Activated T-helper 9 cell treated with anti-CD3 and anti-CD28 coated beads, Interleukin-2, amount 50 U/mL, for 16 hours (primary cell): ENCODE measurements around the gene TYW1B.
"Not testable (repeated sequence)": the region's sequence is repeated elsewhere in the genome, so short reads cannot be mapped to it uniquely, and the experiment has no call there.

ENCODE experiments used
- DNase-seq: peaks from one replicate; pipeline ENCODE4 v3.0.0-alpha.2; 2020; ENCODE audit warnings: low read depth

The TYW1B gene

GRCh38 chr7:72559546-72559945, 268.5 kb downstream of the TYW1B start:
- DNase-seq, result not testable (repeated sequence)

DNA sequence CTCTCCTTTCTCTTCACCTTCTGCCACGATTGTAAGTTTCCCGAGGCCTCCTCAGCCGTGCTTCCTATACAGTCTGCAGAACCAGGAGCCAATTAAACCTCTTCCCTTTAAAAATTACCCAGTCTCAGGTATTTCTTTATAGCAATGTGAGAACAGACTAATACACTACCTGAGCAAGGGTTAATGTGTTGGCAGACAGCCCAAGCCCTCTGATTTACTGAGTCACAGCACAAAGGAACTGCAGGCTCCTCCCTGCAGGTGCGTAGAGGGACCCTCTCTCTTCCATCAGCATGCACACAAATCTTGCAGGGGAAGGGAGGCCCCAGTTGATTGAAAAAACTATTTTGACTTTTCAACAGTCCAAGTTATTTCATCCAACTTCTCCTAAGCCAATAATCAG, 271.3 kb downstream of the TYW1B start:
- DNase-seq, result not testable (repeated sequence)

DNA sequence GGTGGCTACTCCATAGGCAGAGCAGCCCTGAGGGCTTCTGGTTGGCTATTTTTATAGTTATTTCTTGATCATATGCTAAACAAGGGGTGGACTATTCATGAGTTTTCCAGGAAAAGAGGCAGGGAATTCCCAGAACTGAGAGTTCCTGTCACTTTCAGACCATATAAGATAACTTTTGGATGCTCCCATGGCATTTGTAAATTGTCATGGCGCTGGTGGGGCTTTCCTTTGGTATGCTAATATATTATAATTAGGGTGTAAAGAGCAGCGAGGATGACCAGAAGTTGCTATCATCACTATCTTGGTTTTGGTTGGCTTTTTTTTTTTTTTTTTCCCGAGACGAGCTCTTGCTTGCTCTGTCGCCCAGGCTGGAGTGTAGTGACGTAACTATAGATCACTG, 272.8 kb downstream of the TYW1B start:
- DNase-seq, result not testable (repeated sequence)

DNA sequence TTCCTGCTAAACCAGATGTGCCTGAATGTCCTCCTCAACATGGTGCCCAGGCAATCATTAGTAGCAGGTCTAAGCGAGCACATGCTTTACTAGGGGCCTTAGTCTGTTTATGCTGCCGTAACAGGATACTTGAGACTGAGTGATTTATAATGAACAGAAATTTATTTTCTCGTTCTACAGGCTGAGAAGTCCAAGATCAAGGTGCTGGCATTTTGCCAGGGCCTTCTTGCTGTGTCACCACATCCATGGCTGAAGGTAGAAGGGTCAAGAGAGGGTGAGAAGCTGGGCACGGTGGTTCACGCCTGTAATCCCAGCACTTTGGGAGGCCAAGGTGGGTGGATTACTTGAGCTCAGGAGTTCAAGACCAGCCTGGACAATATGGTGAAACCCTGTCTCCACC, 273.6 kb downstream of the TYW1B start:
- not testable (repeated sequence) for DNase-seq

- DNase-seq, result not testable (repeated sequence)
These were observed 277.5 kb downstream of the TYW1B start for GRCh38 chr7:72550454-72550853.

DNA sequence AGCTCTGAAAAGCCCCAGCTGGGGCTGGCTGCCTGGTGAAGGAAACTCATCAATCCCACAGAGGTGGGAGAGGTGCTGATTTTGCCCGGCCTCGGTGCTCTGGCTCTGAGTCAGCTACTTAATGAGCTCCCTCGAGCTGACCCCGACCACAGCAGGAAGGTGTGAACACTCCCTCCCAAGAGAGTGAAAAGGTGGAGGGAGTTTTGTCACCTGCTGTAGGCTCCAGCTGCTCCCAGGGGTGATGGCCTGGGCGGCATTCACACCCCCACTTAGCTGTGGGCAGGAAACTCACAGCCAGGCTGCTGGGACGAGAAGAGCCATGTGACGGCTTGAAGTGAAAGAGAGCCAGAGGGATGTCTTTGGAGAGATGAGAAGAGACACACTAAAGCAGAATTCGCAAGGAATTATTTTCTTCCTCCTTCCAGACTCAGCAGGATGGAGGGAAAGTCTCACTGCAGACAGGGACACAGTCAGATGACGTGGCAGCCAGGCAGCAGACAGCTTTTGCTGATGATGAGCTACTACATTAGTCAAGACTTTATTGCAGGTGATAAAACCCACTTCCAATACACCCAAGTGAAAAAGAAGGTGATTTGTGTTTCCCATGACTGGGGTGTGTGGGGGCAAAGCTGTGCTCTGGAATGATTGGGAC, 281.3 kb downstream of the TYW1B start:
- not testable (repeated sequence) for DNase-seq

- DNase-seq, result not testable (repeated sequence)
These were observed 283.5 kb downstream of the TYW1B start for GRCh38 chr7:72544531-72544930.

- no peak for DNase-seq
These were observed 287.1 kb downstream of the TYW1B start for GRCh38 chr7:72540923-72541322.

GRCh38 chr7:72540106-72540611, 287.8 kb downstream of the TYW1B start:
- DNase-seq, result no peak

- no peak for DNase-seq
These were observed 288.3 kb downstream of the TYW1B start for GRCh38 chr7:72539702-72540101.

DNA sequence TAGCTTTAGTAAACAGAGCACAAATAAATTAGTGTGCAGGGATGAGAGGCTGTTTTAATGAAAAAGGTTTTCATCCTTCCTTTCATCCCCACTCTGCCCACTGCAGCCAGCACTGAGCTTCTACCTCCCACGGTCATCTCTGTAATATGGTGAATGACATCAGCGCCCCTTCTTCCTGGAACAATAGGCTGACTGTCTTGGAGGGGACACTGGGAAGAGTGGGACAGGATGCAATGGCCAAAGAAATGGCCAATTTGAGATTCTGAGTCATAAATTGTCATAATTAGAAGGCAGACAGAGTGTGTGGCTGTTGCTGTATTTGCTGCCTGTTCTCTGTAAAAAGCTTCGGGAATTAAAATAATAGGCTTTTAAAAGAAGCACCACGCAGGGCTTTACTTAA, 289.1 kb downstream of the TYW1B start:
- no peak for DNase-seq

DNA sequence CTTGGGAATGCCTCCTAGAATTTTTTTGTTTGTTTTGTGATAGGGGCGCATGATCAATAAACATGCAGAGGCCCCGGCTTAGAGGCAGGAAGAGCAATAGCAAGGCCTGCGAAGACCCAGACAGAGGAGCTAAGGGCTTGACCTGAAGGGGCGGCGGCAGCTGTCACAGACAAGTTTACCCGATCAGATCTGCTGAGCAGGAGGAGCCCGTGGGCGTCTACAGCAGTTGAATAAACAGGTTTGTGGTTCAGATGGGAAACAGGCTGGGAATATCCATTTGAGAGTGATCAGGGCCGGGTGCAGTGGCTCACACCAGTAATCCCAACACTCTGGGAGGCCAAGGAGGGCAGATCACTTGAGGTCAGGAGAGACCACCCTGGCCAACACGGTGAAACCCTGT, 289.9 kb downstream of the TYW1B start:
- no peak for DNase-seq

DNA sequence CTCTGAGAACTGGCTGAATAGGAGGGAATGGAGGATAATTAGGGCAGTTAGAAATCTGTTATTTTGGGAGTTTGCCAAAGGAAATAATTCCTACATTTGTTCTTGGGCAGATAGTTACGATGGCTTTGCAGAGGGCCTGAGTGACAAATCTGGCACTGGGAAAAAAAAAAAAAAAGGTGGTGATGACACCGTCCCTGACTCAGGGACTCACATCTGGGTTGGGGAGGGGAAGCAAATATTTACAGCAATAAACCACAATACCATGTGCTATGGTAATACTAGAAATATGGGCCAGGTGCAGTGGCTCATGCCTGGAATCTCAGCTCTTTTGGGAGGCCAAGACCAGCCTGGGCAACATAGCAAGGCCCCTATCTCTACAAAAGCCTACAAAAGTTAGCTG, 292.0 kb downstream of the TYW1B start:
- DNase-seq, result not testable (repeated sequence)

- DNase-seq, result not testable (repeated sequence)
These were observed 297.0 kb downstream of the TYW1B start for GRCh38 chr7:72531048-72531447.
